HG02588 (cell line): ENCODE data around the gene RAP1GDS1.

Source experiments
- ATAC-seq: cut with Tn5 transposase; IDR thresholded peaks from one replicate; pipeline ENCODE4 v1.9.1; 2021; ENCODE audit warnings: mild to moderate bottlenecking, moderate library complexity; ENCODE audit not compliant: unreplicated experiment

Gene RAP1GDS1, protein sequence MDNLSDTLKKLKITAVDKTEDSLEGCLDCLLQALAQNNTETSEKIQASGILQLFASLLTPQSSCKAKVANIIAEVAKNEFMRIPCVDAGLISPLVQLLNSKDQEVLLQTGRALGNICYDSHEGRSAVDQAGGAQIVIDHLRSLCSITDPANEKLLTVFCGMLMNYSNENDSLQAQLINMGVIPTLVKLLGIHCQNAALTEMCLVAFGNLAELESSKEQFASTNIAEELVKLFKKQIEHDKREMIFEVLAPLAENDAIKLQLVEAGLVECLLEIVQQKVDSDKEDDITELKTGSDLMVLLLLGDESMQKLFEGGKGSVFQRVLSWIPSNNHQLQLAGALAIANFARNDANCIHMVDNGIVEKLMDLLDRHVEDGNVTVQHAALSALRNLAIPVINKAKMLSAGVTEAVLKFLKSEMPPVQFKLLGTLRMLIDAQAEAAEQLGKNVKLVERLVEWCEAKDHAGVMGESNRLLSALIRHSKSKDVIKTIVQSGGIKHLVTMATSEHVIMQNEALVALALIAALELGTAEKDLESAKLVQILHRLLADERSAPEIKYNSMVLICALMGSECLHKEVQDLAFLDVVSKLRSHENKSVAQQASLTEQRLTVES

DNA sequence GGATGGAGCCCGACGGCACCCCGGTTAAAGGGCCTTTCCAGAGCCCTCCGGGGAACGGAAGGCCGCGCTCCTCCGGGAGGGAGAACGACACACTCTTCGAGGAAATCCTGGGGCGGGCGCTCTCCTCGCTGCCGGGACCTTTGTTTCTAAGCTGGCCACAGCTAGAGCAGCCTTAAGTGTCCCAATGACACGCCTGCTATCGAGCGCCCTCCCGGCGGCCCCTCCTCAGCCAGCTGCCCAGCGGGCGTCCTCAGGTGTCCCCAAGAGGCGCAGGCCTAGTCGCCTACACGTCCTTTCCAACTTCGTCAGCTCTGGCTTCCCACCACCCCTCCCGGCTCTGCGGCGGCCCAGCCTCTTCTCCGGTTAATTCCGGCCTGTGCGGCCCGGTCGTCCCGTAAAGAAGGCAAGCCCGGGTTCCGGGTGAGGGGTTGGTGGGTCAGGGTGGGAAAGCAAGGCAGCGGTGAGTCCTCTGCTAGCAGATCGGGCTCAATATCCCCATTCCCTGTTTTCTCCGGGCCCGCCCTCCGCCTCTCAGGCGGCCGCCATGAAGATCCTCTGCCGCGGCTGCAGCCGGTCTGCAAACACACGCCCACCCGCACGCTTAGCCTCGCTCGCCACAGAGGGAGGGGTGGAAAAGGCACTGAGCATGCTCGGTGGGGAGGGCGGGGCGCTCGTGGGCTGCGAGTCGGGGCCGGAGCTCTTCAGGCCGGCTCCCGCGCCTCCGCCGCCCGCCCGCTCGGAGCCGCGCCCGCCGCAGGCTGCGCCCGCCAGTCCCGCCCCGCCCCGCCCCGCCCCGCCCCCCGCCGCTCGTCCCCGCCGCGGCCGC, at the start of gene RAP1GDS1:
Gene RAP1GDS1 (plus strand): TSS at position 806 of the 826 bp plus-strand sequence. CDS start 182 bp downstream, outside the sequence.
- ATAC-seq = peak; percentile 87

DNA sequence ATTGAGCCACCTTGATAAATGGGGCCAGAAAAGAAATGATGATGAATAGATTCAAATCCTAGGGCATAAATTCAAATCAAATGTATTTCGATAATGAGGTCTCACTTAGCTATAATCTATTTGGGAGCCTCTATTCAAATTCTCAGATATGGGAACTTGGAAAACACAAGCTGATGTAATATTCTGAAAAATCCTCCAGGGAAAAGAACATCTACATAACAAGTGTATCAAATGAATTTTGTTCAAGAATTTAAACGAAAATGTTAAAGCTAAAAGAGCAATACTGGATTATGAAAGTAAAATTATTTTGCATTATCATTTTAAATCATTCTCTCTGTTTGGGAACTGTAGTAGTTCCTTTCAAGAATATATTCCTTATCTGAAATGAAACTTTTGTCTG, 38.9 kb upstream of the RAP1GDS1 start:
- ATAC-seq = no peak

DNA sequence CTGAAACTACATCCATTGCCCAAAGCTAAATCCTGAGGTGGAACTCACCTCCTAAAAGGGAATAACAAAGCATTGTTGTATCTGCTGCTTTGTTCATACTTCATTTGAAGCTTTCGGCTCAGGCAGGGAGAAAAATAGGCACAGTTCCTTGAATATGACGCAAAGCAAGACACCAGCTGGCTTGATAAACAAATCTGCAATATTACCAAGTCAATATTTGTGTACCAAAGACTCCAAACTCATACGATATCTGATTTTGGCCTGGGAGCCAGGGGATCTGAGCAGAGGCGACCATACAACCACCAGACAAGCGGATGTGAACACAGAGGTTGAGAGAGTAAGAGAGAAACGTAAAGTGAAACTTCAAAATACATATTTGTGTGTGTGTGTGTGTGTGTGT, 34.8 kb upstream of the RAP1GDS1 start:
- no peak for ATAC-seq

GRCh38 chr4:98230961-98231360, 30.2 kb upstream of the RAP1GDS1 start:
- ATAC-seq = no peak

GRCh38 chr4:98232202-98232601, 29.0 kb upstream of the RAP1GDS1 start:
- ATAC-seq = no peak

GRCh38 chr4:98237204-98237603, 24.0 kb upstream of the RAP1GDS1 start:
- no peak for ATAC-seq

GRCh38 chr4:98242063-98242462, 19.1 kb upstream of the RAP1GDS1 start:
- no peak for ATAC-seq

GRCh38 chr4:98242538-98242937, 18.6 kb upstream of the RAP1GDS1 start:
- no peak for ATAC-seq

DNA sequence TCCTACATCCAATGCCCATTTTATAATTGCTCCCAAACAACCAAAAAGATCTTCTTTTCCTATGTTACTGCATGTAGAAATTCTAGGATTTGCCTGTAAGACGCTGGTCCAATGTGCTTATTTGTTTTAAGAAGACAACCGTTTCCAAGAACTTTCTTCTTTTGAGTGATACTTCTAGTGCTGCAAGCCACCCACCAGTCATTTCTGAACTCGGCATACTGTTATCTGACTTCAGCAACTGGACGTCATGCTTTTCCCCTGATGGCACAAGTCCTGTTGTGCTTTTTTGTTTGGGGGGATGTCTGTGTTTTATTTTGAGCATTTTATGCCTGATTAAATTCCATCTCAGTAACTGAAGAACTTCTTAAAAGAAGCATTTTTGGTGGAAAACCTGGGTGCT, 16.0 kb upstream of the RAP1GDS1 start:
- no peak for ATAC-seq

DNA sequence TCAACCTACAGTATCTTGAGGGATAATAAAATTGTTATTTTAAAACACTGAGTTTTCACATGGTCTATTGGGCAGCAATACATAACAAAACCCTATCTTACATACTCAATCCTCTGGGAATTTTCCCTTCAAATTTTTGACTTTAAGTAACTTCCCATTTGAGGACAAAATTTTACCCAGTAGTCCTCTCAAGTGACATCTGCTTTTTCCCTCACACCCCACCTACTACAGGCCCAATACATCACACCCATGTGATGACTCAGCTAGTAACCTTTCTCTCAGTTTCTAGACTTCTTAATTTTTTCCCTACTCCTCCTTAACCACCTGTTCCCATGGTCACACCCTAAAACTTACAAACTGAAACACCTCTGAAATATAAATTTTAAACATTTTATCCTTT, 12.2 kb upstream of the RAP1GDS1 start:
- no peak for ATAC-seq

DNA sequence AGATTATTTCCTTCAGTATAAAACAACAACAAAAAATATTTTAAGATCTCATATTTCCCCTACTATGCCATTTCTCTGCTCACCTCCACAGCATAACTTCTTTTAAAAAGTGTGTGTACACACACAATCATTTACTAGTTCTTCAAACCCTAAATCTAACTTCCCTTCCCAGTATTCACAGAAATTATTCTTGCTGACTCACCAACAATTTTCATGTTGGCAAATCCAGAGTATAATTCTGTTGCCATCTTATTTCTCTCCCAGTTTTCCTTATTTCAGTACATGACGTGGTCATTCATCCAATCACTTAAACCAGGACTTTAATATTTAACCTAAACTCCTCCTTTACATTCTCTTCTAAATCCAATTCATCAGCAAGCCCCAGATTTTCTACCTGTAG, 11.4 kb upstream of the RAP1GDS1 start:
- ATAC-seq = no peak

GRCh38 chr4:98253499-98253898, 7.7 kb upstream of the RAP1GDS1 start:
- ATAC-seq = no peak

- ATAC-seq = peak; percentile 16
These were observed 1.1 kb upstream of the RAP1GDS1 start for GRCh38 chr4:98260047-98260578.

DNA sequence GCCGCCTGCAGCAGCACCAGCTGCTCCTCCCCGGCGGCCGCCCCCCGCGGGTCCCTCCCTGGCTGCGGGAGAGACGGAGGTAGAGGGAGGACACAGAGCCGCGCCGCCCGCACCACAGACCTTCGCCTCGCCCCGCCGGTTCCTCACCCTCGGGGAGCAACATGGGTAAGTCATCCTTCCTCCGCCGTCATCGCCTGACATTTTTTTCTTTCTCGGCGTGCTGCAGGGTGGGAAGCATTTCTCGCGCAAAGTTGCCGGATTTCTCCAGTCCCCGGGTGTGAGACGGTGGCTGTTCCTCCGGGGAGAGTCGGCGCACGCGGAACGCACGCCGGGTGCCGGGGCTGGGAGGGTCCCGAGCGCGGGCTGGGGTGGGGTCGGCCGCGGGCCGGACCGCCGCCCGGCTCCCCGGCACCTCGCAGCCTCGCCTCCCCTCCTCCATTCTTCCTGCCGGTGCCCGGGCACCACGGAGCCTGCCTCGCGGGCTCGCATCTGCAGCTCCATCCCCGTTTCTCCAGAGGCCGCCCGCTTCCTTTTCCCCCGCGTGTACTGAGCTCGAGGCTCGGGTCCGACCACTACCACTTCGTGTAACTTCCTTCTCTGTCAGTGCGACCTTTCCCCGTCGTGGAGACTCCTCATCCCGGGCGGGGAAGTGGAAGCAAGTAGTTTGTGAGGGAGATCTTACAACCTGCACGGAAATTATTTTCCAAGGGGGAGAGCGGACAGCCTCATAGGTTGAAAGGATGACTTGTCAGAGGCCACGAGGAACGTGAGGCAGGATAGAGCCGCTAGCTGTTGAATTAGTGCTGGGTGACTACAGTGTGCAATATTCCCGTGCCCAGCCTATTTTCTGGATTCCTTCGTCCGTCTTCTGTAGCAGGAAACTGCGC, 464 bp downstream of the RAP1GDS1 start:
- peak; percentile 17 for ATAC-seq

DNA sequence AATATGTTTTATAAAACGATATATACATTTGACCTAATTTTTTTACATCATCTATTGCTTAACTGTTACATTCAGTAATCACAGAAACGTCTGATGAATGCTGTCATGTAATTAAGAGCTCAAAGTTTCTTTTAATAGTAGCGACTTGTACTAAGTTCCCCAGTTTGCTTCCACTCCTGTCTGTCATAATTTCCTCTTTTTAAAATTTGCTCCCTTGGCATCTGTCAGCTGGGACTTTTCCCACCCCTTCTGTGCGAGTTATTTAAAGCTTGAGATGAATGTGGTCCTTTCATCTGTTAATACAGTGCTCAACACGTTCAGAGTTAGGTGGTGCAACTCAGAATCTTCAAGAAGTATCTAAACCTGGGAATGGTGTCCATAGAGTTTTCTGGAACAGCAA, 1.2 kb downstream of the RAP1GDS1 start:
- ATAC-seq = no peak

GRCh38 chr4:98267498-98267897, 6.3 kb downstream of the RAP1GDS1 start:
- no peak for ATAC-seq

- no peak for ATAC-seq
These were observed 14.0 kb downstream of the RAP1GDS1 start for GRCh38 chr4:98275145-98275544.

DNA sequence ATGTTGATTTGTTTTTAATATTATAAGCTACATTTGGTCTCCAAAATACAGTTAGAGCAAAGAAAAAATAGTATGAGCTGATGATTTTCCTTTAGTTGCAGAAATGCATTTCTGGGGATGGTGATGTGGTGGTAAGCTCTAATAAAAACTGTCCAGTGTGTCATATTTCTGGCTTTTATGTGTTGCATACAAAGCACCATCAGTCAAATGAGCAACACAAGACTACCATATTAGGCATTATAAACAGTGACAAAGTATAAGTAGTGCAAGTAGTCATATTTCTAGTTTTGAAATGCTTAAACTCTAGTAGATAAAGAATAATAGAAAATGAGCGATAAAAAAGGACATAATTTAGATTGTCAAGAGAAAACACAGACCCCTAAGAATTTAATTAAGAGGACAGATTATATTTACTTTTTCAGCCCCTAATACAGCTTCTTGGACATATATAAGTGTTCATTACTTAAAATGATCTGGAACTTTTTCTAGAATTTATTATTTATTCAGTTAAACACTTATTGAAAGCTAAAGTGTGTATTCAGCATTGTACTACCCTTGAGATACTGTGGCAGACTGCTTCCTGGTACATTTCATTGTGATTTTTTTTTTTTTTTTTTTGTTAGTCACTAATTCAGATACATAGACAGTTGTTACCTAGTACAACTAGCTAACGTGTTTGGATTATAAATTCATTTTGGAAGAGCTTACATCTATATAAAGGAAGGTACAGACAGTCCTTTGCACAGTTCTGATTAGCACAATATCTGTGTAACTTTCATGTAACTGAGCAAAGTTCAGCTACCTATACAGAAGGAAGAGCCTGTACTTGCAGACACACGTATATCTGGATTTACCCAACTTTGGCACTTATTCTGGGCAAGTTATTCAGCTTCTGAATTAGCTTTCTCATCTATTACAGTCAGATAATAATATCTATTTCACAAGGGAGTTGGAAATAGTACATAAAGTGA, 22.3 kb downstream of the RAP1GDS1 start:
- ATAC-seq = no peak

- no peak for ATAC-seq
These were observed 23.5 kb downstream of the RAP1GDS1 start for GRCh38 chr4:98284640-98285046.
